Stimulated activated CD8-positive, alpha-beta memory T cell treated with anti-CD3 and anti-CD28 coated beads, Interleukin-12 subunit alpha, Interleukin-12 subunit beta, amount 100 ng/mL, for 1 hour (primary cell): ENCODE measurements around the gene ADGRG7.

ENCODE experiments used
- DNase-seq: peaks from one replicate; pipeline ENCODE4 v3.0.0-alpha.2; 2020; ENCODE audit warnings: low read depth

The ADGRG7 gene

GRCh38 chr3:100744671-100745070 lies 135.3 kb downstream of the ADGRG7 start:
- no peak for DNase-seq
